NCI-H146 treated with DMSO at 0.1 percent for 48 hours (cell line): Measurements from ENCODE around the gene SNRNP35.
"Not testable (repeated sequence)": the region's sequence is repeated elsewhere in the genome, so short reads cannot be mapped to it uniquely, and the experiment has no call there.

Experiments
- DNase-seq: peaks from one replicate; lab custom pipeline; 2025; ENCODE audit not compliant: unreplicated experiment; lab: John Stamatoyannopoulos, UW

SNRNP35 gene, protein sequence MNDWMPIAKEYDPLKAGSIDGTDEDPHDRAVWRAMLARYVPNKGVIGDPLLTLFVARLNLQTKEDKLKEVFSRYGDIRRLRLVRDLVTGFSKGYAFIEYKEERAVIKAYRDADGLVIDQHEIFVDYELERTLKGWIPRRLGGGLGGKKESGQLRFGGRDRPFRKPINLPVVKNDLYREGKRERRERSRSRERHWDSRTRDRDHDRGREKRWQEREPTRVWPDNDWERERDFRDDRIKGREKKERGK

GRCh38 chr12:123457980-123458779 lies at the start of gene SNRNP35:
Gene SNRNP35, plus strand, starts transcription at chr12:123458139. Its CDS starts 7,402 bp downstream, at chr12:123465541.
- DNase-seq: peak; percentile 68

GRCh38 chr12:123408619-123409018 lies 49.3 kb upstream of the SNRNP35 start:
- not testable (repeated sequence) for DNase-seq

- not testable (repeated sequence) for DNase-seq
Observed at GRCh38 chr12:123409284-123410040, 48.5 kb upstream of the SNRNP35 start.

DNA sequence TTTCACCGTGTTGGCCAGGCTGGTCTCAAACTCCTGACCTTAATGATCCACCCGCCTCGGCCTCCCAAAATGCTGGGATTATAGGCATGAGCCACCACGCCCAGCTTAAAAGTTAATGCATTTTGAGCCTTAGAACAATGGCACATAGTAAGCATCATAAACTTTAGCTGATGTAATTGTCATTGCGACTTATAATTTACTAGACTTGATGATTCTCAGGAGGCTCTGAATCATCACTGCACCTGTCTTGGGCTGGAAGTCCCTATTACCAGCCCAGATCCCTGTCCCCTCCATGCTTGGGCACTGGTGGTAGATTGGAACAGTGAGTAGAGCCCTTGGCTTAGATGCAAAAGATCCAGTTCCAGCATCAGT lies 47.9 kb upstream of the SNRNP35 start:
- DNase-seq: no peak

DNA sequence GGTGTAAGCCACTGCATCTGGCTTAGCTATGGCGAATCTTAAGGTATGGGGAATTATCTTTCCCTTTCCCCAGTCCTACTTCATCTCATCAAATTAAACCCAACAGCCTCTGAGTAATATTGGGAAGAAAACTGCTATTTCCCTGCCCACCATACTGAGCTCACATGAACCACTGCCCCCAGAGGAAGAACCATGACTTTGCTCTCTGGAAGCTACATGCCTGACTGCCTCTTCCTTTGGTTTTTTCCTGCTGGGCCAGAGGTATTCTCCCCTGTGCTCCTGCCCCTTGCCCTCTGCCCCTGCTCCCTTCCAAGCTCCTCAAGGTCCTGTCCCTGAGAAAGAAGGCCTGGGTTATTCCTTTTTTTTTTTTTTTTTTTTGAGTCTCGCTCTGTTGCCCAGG lies 36.6 kb upstream of the SNRNP35 start:
- no peak for DNase-seq

DNA sequence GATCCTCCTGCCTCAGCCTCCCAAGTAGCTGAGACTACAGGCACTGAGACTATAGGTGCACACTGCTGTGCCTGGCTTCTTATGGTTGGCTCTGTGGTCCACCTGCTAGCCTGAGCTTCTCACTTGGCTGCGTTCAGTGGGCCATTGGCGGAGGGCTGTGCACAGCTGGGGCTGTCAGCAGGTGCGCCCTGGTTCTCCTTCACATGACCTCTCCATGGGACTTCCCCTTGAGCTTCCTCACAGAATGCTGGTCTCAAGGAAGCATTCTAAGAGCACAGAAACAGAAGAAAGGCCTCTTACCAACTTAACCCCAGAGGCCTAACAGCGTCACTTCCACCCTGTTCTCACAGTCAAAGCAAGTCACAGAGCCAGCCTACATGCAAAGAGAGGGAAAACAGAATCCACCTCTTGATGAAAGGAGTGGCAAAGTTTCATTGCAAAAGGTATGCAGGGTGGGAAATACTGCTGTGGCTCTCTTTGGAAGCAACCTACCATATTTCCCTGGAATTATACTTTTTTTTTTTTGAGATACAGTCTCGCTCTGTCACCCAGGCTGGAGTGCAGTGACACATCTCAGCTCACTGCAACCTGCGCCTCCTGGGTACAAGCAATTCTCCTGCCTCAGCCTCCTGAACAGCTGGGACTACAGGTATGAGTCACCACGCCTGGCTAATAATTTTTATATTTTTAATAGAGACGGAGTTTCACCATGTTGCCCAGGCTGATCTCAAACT lies 30.7 kb upstream of the SNRNP35 start:
- DNase-seq: no peak

DNA sequence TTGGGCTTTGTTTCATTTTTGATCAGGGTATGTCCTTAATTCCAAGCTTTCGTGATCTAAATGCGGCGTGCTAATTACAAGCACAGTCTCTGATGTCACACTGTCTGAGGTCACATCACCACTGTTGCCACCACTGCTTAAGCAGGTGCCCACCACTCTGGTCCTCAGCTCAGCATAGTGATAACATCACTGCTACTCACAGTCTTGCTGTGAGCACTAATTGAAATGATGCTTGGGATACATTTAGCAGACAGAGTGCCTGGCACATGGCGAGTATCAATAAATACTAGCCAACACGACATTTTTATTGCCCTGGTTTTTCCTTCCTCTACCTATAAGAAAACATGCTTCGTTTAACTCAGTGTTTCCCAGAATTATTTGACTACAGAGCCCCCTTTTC lies 29.3 kb upstream of the SNRNP35 start:
- no peak for DNase-seq

DNA sequence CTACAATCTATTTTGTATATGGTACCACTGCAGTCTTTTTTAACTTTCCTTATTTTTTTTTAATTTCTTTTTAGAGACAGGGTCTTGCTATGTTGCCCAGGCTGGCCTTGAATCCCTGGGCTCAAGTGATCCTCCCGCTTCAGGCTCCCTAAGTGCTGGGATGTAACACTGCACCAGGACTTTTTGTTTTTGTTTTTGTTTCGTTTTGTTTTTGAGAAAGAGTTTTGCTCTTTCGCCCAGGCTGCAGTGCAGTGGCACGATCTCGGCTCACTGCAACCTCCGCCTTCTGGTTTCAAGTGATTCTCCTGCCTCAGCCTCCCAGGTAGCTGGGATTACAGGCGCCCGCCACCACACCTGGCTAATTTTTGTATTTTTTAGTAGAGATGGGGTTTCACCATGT lies 28.8 kb upstream of the SNRNP35 start:
- DNase-seq: not testable (repeated sequence)

- DNase-seq: not testable (repeated sequence)
Observed at GRCh38 chr12:123431951-123432817, 25.8 kb upstream of the SNRNP35 start.

DNA sequence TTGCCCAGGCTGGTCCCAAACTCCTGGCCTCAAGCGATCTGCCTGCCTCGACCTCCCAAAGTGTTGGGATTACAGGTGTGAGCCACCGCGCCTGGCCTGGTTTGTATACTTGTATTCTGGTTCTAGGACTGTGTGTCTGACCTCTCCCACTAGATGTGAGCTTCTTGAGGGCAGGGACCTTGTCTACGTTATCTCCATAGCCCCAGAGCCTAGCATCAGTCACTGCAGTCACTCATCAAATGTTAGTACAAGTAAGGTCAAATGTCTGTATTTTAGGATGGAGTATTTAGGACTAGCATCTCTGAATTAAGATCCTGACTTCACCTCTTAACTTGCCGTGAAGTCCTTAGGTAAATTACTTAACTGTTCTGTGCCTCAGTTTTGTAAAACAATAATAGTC lies 24.3 kb upstream of the SNRNP35 start:
- DNase-seq: no peak

- DNase-seq: no peak
Observed at GRCh38 chr12:123435636-123436016, 22.3 kb upstream of the SNRNP35 start.

DNA sequence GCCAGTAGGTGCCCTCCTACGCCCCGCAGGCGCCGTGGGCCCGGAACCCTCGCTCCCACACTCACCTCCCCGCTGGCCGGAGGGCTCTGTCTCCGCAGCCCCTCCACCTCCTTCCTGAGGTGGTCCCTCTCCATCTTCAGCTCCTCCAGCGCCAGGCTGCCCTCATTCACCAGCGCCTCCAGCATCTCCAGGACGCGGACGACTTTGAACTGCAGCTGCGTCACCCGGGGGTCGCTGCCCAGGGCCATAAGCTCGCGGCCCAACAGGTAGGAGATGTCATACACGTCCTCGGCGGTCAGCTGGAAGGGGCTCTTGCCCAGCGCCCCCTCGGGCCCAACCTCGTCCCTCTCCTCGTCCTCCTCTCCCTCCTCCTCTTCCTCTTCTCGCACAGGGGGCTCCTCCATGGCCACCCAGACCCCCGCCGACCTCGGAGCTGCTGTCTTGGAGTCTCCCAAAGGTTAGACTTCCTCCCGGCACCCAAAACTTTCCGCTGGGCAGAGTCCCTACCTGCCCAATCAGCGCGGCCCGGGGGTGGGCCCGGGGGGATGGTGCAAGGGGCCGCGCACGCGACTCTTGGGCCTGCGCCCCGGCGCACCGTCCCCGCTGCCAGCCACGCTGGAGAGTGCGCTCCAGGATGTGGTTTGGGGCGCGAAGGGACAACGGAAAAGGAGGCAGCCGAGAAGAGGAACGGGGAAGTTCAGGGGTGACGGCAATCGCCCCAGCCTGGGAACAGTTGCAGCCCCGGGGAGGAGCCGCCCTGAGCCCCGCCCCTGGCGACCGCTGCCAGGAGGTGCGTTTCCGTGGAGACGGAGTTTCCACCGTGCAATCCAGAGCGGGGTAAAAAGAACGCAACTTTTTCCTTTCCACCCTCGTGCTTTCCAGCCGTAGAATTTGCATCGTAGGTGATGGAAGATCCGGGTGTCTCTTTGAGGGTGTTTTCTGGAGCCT lies 21.6 kb upstream of the SNRNP35 start, which contains the start of gene RILPL2:
Gene RILPL2, minus strand, starts transcription at position 668 of the 948 bp plus-strand sequence. Its CDS starts 264 bp downstream, at position 404.
- peak; percentile 26 for DNase-seq

GRCh38 chr12:123441523-123442164 lies 16.3 kb upstream of the SNRNP35 start:
- DNase-seq: no peak

GRCh38 chr12:123442774-123443173 lies 15.2 kb upstream of the SNRNP35 start:
- DNase-seq: no peak

DNA sequence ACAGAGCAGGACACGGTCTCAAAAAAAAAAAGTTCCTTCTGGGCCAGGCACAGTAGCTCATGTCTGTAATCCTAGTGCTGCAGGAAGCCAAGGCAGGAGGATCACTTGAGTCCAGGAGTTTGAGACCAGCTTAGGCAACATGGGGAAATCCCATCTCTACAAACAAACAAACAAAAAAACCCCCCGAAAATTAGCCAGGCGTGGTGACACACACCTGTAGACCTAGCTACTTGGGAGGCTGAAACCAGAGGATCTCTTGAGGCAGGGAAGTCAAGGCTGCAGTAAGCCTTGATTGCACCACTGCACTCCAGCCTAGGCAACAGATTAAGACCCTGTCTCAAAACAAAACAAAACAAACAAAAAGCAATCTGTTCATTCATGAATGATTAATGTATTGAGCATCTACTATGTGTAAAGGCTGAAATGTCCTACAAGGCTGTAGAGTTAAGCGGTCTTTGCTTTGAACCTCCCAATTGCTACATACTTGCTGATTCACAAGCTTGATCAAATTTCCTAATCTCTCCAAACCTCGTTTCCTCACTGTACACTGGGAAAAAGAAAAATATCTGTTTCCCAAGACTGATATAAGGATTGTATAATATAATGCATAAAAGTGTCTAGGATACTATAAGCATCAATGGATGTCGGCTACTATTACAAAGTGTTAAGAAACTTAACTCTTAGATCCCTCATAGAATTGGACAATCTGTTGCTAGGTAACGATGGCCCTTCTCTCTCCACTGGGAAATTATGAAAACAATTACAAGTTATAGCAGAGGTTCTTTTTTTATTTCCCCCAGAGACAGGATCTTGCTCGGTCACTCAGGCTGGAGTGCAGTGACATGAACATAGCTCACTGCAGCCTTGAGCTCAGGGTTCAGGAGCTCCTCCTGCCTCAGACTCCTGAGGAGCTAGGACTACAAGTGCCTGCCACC lies 13.6 kb upstream of the SNRNP35 start:
- DNase-seq: no peak

DNA sequence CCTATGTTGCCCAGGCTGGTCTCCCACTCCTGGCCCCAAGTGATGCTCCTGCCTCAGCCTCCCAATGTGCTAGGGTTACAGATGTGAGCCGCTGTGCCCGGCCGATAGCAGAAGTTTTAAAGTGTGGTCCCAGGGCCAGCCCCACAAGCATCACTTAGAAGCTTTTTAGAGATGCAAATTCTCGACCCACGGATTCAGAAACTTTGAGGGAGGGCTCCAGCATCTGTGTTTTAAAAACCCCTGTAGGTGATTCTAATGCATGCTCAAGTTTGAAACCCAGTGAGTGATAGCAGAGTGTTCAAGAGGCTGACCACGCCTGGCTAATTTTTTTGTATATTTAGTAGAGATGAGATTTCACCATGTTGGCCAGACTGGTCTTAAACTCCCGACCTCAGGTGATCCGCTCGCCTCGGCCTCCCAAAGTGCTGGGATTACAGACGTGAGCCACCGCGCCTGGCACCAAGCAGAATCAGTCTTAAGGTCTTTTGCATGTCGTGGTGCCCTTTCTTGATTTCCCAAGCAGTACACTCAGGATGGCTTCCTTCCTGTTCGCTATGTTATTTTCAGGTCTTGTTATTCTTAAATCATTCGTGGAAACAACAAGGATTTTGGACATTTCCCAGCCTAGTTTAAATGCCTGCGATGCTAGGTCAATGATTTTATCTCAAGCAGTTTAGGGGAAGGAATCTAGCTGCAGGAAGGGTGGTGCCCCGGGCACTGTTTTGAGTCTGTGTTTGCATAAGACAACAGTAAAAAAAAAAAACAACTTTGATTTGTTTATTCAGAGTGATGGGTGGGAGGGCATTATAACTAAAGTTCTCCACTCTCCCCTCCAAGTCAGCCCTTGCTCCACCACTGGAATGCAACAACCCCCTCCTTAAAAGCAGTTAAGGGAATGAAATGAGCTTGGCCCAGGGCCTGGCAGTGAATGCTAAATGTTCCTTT lies 12.3 kb upstream of the SNRNP35 start:
- DNase-seq: no peak
